ENCODE data around the gene TMA7.

DNA sequence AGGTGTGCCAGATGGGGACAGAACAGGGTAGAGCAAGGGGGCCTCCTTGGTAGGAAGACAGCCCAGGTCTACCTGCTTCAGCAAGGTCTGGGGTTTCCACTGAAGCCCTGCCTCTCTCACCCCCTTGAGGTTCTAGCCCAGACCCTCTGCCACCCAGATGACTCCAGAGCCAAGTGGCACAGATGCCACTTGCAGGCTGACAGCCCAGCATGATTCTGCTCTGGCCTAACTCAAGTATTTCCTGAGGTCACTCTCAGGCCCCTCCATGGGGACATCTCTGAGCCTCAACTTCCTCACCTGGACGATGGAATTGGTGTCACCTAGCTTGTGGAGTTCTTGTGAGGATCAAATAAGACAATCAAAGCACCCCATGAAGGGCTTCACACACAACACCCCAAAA, 34.1 kb upstream of the TMA7 start:
- TF ChIP-seq, protein P1, sequence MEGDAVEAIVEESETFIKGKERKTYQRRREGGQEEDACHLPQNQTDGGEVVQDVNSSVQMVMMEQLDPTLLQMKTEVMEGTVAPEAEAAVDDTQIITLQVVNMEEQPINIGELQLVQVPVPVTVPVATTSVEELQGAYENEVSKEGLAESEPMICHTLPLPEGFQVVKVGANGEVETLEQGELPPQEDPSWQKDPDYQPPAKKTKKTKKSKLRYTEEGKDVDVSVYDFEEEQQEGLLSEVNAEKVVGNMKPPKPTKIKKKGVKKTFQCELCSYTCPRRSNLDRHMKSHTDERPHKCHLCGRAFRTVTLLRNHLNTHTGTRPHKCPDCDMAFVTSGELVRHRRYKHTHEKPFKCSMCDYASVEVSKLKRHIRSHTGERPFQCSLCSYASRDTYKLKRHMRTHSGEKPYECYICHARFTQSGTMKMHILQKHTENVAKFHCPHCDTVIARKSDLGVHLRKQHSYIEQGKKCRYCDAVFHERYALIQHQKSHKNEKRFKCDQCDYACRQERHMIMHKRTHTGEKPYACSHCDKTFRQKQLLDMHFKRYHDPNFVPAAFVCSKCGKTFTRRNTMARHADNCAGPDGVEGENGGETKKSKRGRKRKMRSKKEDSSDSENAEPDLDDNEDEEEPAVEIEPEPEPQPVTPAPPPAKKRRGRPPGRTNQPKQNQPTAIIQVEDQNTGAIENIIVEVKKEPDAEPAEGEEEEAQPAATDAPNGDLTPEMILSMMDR (IDR thresholded peaks at IDR 0.05), result no peak
- no peak for TF ChIP-seq POLR2A (IDR thresholded peaks at IDR 0.05)
- TF ChIP-seq EP300 (IDR thresholded peaks at IDR 0.05), result no peak

Measured in sigmoid colon (tissue), 4 donors.